GM12801 (cell line): ENCODE results near the gene PRKCD.

Experiments used
- TF ChIP-seq, protein P1 (sequence below): IDR thresholded peaks from one replicate; pipeline ENCODE4 v1.5.1; 2011; ENCODE audit warnings: control low read depth; ENCODE audit not compliant: insufficient read length; ENCODE audit errors: extremely low read depth

Gene PRKCD

DNA sequence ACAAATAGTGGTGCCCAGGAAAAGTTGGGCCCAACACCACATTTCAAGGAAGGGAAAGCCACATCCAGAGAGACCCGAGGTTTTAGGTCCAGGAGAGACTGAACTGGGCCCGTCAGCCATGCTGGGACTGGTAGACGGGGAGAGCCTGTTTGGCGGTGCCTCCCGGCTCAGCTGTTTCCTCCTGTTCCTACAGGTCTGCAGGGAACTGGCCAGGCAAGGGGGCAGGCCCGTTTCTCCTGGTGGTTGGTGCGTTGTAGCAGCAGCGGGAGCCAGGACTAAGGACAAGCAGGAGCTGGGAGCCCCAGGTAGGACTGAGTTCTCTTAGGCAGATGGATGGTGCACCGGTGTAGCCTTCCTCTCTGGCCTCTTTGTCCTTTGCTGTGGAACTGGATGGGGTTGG is 3.9 kb downstream of the PRKCD start:
- TF ChIP-seq, protein P1, sequence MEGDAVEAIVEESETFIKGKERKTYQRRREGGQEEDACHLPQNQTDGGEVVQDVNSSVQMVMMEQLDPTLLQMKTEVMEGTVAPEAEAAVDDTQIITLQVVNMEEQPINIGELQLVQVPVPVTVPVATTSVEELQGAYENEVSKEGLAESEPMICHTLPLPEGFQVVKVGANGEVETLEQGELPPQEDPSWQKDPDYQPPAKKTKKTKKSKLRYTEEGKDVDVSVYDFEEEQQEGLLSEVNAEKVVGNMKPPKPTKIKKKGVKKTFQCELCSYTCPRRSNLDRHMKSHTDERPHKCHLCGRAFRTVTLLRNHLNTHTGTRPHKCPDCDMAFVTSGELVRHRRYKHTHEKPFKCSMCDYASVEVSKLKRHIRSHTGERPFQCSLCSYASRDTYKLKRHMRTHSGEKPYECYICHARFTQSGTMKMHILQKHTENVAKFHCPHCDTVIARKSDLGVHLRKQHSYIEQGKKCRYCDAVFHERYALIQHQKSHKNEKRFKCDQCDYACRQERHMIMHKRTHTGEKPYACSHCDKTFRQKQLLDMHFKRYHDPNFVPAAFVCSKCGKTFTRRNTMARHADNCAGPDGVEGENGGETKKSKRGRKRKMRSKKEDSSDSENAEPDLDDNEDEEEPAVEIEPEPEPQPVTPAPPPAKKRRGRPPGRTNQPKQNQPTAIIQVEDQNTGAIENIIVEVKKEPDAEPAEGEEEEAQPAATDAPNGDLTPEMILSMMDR: no peak

DNA sequence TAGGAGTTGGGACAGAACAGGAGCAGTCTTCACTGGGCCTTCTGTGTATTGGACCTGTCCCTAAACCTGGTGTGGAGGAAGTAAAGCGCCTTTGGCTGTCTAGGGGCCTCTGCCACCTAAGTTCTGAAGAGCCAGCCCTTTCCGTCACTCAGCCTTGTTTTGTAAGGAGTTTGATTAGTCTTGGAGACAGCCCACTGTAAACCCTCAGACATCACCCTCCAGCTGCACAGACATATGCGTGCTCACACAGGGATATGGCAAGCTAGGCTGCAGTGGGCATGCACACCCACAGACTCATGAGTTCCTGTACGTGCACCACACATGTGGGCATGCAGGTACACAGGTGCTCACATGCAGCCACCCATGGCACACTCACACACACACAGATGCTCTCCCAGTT is 5.2 kb downstream of the PRKCD start:
- TF ChIP-seq, protein P1: no peak

DNA sequence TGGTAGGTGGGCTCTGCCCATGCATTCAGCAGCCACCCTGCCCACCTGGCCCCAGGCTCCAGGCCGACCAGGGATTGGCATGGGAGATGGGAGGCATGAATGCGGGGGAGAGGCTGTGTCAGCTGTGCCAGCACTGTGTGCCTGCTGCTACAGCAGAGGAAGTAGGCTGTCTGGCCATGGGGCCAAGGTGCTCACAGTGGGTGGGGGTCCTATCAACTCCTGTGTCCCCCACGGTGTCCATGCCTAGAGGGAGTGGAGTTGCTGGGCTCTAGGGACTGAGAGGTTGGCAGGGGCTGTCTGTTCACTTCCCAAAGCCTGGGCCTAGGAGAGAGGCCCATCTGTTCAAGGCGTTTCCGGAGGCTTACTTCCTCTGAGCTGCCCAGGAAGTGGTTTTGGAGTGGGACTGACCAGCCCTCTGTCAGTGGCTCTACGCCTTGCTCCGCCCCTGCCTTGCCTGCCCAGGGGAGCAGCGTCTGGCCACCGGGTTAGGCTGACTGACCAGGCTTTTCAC is 5.8 kb downstream of the PRKCD start:
- TF ChIP-seq, protein P1: no peak

DNA sequence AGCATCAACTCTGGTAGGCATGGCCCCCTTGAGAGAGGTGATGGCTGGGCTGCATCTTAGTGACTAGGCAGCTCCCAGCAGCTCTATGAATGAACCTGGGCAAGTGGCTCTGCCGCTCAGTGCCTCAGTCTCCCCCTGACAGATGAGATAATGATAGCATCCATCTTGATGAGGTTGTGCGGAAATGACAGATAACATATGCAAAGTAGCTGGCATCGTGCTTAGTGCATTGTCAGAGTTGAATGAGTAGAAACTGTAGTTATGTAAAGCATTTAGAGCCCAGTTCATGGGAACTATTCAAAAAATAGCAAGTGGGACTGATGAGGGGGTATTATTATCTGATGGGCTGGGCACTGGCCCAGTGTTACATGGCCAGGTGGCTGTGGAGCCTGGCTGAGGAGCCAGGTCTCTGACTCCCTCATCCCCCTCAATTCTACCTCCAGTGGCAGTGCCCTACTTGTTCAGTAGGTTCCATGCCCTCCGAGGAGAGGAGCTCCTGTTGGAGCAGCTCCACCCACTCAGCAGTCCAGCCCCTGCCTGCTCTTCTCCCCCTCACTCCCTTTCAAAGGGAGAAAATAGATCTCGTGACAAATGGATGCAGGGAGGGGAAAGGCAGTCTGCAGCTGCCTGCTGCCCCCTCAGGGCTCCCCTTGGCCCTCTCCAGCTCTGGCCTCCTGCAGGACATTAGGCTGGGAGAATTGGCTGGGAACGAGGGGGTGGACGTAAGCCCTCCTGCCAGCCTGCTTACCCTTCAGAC is 6.6 kb downstream of the PRKCD start:
- TF ChIP-seq, protein P1: no peak

DNA sequence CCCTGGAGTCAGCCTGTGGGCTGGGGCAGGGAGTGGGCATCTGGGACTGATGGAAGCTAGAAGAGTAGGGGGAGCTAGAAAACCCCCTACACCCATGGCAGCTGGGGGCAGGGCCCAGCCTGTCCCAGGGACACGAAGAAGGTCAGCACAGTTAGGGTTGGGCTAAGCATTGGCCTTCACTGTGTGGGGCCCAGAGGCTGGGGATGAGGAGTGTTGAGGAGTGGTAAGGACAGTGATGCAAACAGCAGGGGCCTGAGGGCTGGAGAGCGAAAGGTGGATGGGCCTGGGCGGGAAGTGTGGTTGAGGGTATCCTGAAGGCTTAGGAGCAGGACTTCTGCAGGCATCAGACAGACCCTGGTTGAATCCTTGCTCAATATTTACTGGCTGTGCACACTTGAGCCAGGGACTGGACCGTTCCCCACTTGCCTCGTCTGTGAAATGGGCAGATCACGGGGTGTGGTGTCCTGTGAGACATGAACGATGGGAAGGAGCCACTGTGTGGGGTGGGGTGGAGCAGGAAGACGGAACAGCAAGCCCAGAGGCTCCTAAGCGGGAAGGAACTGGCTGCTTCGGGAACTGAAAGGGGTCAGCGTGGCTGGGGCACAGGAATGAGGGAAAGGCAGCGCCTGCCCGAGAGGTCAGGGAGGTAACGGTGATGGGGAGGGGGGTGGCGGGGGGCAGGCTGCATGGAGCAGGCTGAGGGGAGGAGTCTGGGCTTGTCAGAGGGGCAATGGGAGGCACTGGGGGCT is 7.3 kb downstream of the PRKCD start:
- TF ChIP-seq, protein P1: no peak

DNA sequence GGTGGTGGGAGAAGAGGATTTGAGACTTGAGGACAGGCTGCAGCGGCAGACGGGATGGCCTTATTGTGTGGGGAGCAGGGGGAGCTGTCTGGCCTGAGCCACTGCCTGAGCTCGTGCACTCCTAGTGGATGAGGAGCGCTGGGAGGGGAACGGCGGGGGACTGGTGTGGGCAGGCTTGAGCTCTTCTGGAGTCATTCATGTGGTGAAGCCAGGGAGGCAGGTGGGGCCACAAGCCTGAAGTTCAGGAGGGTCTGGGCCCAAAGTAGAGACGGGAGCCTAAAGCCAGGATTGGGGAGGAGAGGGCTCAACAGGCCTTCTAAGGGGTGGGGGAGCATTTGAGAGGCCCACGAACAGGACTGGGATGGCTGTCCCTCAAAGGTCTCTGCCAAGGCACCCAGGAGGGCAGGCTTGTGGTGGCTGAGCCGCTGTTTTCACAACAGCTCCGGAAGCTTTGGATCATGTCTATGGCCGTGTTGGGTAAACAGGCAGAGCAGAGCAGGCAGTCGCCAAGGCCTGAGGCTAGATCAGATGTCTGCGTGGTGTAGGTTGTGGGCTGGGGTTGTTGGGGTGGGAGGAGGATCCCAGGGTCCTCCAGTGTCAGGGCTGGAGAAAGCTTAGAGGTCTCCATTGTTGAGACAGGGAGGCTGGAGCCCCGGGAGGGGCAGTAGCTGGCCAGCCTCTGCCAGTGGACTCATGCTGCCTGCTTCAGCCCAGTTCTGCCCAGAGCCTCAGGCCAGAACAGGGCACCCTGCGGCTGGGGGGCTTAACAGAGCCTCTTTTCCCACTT is 8.2 kb downstream of the PRKCD start:
- TF ChIP-seq, protein P1: no peak

DNA sequence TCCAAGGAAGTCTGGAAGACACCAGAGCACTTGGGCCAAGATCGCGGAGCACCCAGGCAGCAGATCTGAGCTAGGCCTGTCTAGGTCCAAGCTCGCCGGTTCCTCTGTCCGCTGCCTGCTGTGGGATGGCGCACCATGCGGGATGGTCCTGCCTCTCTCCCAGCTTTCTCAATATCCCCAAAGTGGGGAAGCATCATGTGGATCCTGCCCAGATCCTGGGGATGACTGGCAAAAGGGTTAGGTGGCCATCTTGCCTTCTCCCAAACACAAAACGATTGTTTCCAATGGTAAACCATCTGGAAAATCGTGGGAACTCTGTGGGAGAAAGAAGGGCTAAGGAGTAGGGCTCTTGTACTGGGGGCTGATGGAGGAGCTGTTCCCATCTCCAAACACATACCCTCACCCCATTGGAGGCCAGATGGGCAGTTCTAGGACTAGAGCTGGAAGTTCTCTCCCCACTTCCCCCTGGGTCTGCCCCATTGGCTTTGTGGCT is 8.9 kb downstream of the PRKCD start:
- TF ChIP-seq, protein P1: no peak
